ENCODE data around the gene SLC5A11. TPM values are rescaled to one million over a fixed set of nuclear protein-coding genes. Genes with fewer than 3 reads are reported as not detected.
A peak's percentile ranks its signal among the peaks of the same experiment; 100 is the strongest.

SLC5A11 gene
- total RNA-seq, 1 experiment from 2014 or later, result not detected

GRCh38 chr16:24820522-24820921, 25.2 kb upstream of the SLC5A11 start (continued):
- TF ChIP-seq, protein P1, sequence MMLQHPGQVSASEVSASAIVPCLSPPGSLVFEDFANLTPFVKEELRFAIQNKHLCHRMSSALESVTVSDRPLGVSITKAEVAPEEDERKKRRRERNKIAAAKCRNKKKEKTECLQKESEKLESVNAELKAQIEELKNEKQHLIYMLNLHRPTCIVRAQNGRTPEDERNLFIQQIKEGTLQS (CRISPR knock-in tag; conservative IDR thresholded peaks at IDR 0.05), result no peak
- TF ChIP-seq CDX4 (CRISPR knock-in tag; IDR thresholded peaks at IDR 0.05; ENCODE audit: borderline replicate concordance) (no peak), IRF2 (CRISPR knock-in tag; IDR thresholded peaks at IDR 0.05; ENCODE audit: borderline replicate concordance, low read depth) (no peak), ELF4 (CRISPR knock-in tag; IDR thresholded peaks at IDR 0.05; ENCODE audit: low read depth) (no peak), ZNF219 (CRISPR knock-in tag; IDR thresholded peaks at IDR 0.05; ENCODE audit: borderline replicate concordance) (no peak), FOXP1 (CRISPR knock-in tag; IDR thresholded peaks at IDR 0.05; ENCODE audit: borderline replicate concordance) (no peak), TP53 (CRISPR knock-in tag; IDR thresholded peaks at IDR 0.05) (no peak), ZNF232 (CRISPR knock-in tag; IDR thresholded peaks at IDR 0.05) (no peak)

DNA sequence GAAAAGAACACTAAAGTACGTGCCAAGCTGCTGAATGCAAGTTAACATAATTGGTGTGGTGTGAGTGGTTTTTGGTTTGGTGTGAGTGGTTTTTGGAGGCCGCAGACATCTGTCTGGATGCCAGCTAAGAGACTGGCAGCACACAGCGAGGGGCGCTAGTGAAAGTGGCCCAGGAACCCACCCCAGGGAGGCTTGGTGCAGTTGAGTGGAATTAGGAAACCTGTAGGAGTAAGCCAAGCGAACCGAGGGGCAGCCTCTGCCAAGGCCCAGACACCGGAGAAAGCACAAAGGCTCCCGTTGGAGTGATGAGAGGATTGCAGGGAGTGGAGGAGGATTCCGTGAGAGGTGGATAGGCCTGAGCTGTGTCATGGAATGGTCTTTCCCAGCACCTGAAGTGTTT, 24.6 kb upstream of the SLC5A11 start:
- ChIA-PET CTCF (no interaction called here), POLR2A (interaction anchor here (0.5 kb wide), 1 partner anchor 95 kb away, joined by 4 read pairs; no protein-coding TSS in a partner anchor)
- Mint-ChIP-seq H3K27me3 (ENCODE audit: low read depth) (no peaks in the 10 kb centered on the region), H3K9me3 (no peaks in the 10 kb centered on the region), H3K4me1 (no peaks in the 10 kb centered on the region), H3K36me3 (peaks cover 82% of the 10 kb centered on the region), H3K27ac (no peak overlapping the region), H3K4me3 (no peak overlapping the region)
- TF ChIP-seq ELF4 (CRISPR knock-in tag; IDR thresholded peaks at IDR 0.05; ENCODE audit: low read depth) (no peak), FOXP1 (CRISPR knock-in tag; IDR thresholded peaks at IDR 0.05; ENCODE audit: borderline replicate concordance) (no peak)
- ATAC-seq (no peak), DNase-seq (ENCODE audit: low spot score) (no peak)

DNA sequence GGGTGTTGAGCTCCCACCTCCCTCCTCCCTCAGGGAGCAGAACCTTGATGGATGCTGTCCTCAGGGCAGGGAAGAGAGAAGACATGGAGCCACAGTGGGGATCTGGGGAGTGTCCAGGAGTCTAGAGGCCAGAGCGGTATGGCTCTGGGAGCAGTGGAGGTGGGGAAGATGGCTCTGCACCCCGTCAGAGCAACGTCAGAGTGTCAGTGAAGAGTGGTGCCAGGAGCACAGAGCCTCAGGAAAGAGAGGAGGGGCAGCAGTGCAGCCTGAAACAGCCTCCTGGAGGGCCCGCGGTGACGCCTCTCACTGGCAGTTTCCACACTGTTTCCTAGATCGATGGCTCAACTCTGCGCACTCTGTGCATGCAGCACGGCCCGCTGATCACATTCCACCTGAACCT, 23.2 kb upstream of the SLC5A11 start:
- Mint-ChIP-seq H3K9me3 (no peaks in the 10 kb centered on the region), H3K4me3 (no peak overlapping the region), H3K27me3 (ENCODE audit: low read depth) (no peaks in the 10 kb centered on the region), H3K4me1 (no peaks in the 10 kb centered on the region), H3K27ac (peak overlapping the region; percentile 55), H3K36me3 (peaks cover 87% of the 10 kb centered on the region)
- DNase-seq (ENCODE audit: low spot score) (no peak), ATAC-seq (no peak)
- no peak for TF ChIP-seq ZNF532 (CRISPR knock-in tag; IDR thresholded peaks at IDR 0.05; ENCODE audit: borderline replicate concordance)
- TF ChIP-seq TP53 (CRISPR knock-in tag; IDR thresholded peaks at IDR 0.05), result no peak
- TF ChIP-seq, protein P2, sequence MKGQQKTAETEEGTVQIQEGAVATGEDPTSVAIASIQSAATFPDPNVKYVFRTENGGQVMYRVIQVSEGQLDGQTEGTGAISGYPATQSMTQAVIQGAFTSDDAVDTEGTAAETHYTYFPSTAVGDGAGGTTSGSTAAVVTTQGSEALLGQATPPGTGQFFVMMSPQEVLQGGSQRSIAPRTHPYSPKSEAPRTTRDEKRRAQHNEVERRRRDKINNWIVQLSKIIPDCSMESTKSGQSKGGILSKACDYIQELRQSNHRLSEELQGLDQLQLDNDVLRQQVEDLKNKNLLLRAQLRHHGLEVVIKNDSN (CRISPR knock-in tag; IDR thresholded peaks at IDR 0.05), result no peak
- TF ChIP-seq NR3C1 (CRISPR knock-in tag; conservative IDR thresholded peaks at IDR 0.05; ENCODE audit: low read depth), result no peak
- TF ChIP-seq, protein P3, sequence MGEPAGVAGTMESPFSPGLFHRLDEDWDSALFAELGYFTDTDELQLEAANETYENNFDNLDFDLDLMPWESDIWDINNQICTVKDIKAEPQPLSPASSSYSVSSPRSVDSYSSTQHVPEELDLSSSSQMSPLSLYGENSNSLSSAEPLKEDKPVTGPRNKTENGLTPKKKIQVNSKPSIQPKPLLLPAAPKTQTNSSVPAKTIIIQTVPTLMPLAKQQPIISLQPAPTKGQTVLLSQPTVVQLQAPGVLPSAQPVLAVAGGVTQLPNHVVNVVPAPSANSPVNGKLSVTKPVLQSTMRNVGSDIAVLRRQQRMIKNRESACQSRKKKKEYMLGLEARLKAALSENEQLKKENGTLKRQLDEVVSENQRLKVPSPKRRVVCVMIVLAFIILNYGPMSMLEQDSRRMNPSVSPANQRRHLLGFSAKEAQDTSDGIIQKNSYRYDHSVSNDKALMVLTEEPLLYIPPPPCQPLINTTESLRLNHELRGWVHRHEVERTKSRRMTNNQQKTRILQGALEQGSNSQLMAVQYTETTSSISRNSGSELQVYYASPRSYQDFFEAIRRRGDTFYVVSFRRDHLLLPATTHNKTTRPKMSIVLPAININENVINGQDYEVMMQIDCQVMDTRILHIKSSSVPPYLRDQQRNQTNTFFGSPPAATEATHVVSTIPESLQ (CRISPR knock-in tag; IDR thresholded peaks at IDR 0.05), result no peak
- TF ChIP-seq ZNF138 (CRISPR knock-in tag; conservative IDR thresholded peaks at IDR 0.05), result no peak
- no peak for TF ChIP-seq SOX15 (CRISPR knock-in tag; IDR thresholded peaks at IDR 0.05)
- no peak for TF ChIP-seq PRRX2 (CRISPR knock-in tag; IDR thresholded peaks at IDR 0.05)
- no peak for TF ChIP-seq STAT6 (CRISPR knock-in tag; conservative IDR thresholded peaks at IDR 0.05; ENCODE audit: low read depth)
- no peak for TF ChIP-seq TCF7 (CRISPR knock-in tag; IDR thresholded peaks at IDR 0.05; ENCODE audit: low read depth)
- TF ChIP-seq FOXP1 (CRISPR knock-in tag; IDR thresholded peaks at IDR 0.05; ENCODE audit: borderline replicate concordance), result no peak
- no peak for TF ChIP-seq ZBTB21 (CRISPR knock-in tag; IDR thresholded peaks at IDR 0.05; ENCODE audit: borderline replicate concordance)
- no peak for TF ChIP-seq ETV6 (CRISPR knock-in tag; IDR thresholded peaks at IDR 0.05)
- POLR2A ChIA-PET, result no interaction called here
- CTCF ChIA-PET, result no interaction called here

Measured in WTC11 (cell line).